Activated CD8-positive, alpha-beta T cell treated with anti-CD3 and anti-CD28 coated beads for 36 hours (primary cell): ENCODE results near the gene RASL12. TPM values are rescaled to one million over a fixed set of nuclear protein-coding genes. Genes with fewer than 3 reads are reported as not detected.
"Not testable (repeated sequence)": the region's sequence is repeated elsewhere in the genome, so short reads cannot be mapped to it uniquely, and the experiment has no call there.

Experiments
- ATAC-seq: fragments of 200-7000 bp; cut with Tn5 transposase; one replicate; pipeline ENCODE4 v1.10.0; 2021; ENCODE audit warnings: mild to moderate bottlenecking, moderate library complexity
- CTCF ChIA-PET: fragments of 350-600 bp; sonication (Branson Sonifier 250); formaldehyde crosslinking; loops from one replicate; lab custom pipeline; 2021; ENCODE audit warnings: antibody characterized with exemption; lab: Charles Lee
- POLR2A ChIA-PET: fragments of 350-600 bp; sonication (Branson Sonifier 250); formaldehyde crosslinking; loops from one replicate; lab custom pipeline; 2021; ENCODE audit warnings: antibody characterized with exemption; lab: Charles Lee
- DNase-seq: peaks from one replicate; pipeline ENCODE4 v3.0.0-alpha.2; 2020
- H3K27ac Mint-ChIP-seq: one replicate; pipeline ENCODE4 v1.8.0; 2021; ENCODE audit warnings: mild to moderate bottlenecking, mixed read lengths
- H3K27me3 Mint-ChIP-seq: one replicate; pipeline ENCODE4 v1.8.0; 2021; ENCODE audit warnings: mixed read lengths
- H3K36me3 Mint-ChIP-seq: one replicate; pipeline ENCODE4 v1.8.0; 2021; ENCODE audit warnings: low read depth, mixed read lengths
- H3K4me1 Mint-ChIP-seq: one replicate; pipeline ENCODE4 v1.8.0; 2021; ENCODE audit warnings: low read depth, mixed read lengths
- H3K4me3 Mint-ChIP-seq: one replicate; pipeline ENCODE4 v1.8.0; 2021; ENCODE audit warnings: mild to moderate bottlenecking, moderate library complexity, mixed read lengths
- H3K9me3 Mint-ChIP-seq: one replicate; pipeline ENCODE4 v1.8.0; 2021; ENCODE audit warnings: mixed read lengths
- CTCF ChIP-seq: fragments of 200-600 bp; IDR thresholded peaks from one replicate; pipeline ENCODE4 v1.8.0; 2022; ENCODE audit warnings: antibody characterized with exemption, mild to moderate bottlenecking
- intact Hi-C: fragments of 100-400 bp; cut with micrococcal nuclease; formaldehyde crosslinking; loops from one replicate; pipeline ENCODE4 v1.10.0; 2022
- total RNA-seq, 2 experiments: library from RNA; stranded (reverse); gene quantifications; one replicate each; pipeline ENCODE4 v1.2.3, GENCODE V29; 2021

The RASL12 gene
- total RNA-seq, 2 experiments from 2014 or later, result not detected

- no peak overlapping the region for H3K27ac Mint-ChIP-seq
- intact Hi-C loops, result no loop called here
- H3K36me3 Mint-ChIP-seq, result peaks cover 27% of the 10 kb centered on the region
- CTCF ChIA-PET, result interaction anchor here (0.6 to 3.6 kb wide), 27 partner anchors 9 to 290 kb away, joined by 3 to 31 read pairs (median 4); partner anchors contain the start of genes PARP16 and UBAP1L
- peak; percentile 81 for TF ChIP-seq CTCF
- POLR2A ChIA-PET, result interaction anchor here (0.6 kb wide), 1 partner anchor 397 kb away, joined by 3 read pairs; no protein-coding TSS in a partner anchor
- ATAC-seq (peak; percentile 53), DNase-seq (peak; percentile 75)
- H3K4me1 Mint-ChIP-seq, result peaks cover 5% of the 10 kb centered on the region
- no peaks in the 10 kb centered on the region for H3K9me3 Mint-ChIP-seq
- no peak overlapping the region for H3K4me3 Mint-ChIP-seq
- no peaks in the 10 kb centered on the region for H3K27me3 Mint-ChIP-seq
Measured at GRCh38 chr15:65101411-65101890, 33.7 kb upstream of the RASL12 start.

GRCh38 chr15:65100442-65100841 is 32.7 kb upstream of the RASL12 start:
- POLR2A ChIA-PET, result no interaction called here
- H3K4me3 Mint-ChIP-seq, result no peak overlapping the region
- H3K9me3 Mint-ChIP-seq, result no peaks in the 10 kb centered on the region
- H3K36me3 Mint-ChIP-seq, result peaks cover 23% of the 10 kb centered on the region
- no peak overlapping the region for H3K27ac Mint-ChIP-seq
- intact Hi-C loops, result no loop called here
- no peak for ATAC-seq
- DNase-seq, result no peak
- CTCF ChIA-PET, result interaction anchor here (1.3 to 3.6 kb wide), 9 partner anchors 8 to 186 kb away, joined by 3 to 31 read pairs (median 7); partner anchors contain the start of genes PARP16 and UBAP1L
- no peaks in the 10 kb centered on the region for H3K4me1 Mint-ChIP-seq
- no peak for TF ChIP-seq CTCF
- no peaks in the 10 kb centered on the region for H3K27me3 Mint-ChIP-seq

GRCh38 chr15:65099801-65100200 is 32.0 kb upstream of the RASL12 start:
- H3K4me3 Mint-ChIP-seq, intact Hi-C loops, H3K4me1 Mint-ChIP-seq, H3K9me3 Mint-ChIP-seq, H3K27ac Mint-ChIP-seq, POLR2A ChIA-PET, H3K27me3 Mint-ChIP-seq, DNase-seq, ATAC-seq: not testable (repeated sequence)
- CTCF ChIA-PET, result interaction anchor here (1.1 to 3.6 kb wide), 6 partner anchors 11 to 66 kb away, joined by 3 to 31 read pairs (median 16); no protein-coding TSS in a partner anchor
- H3K36me3 Mint-ChIP-seq, result peaks cover 17% of the 10 kb centered on the region

- Mint-ChIP-seq H3K36me3 (peaks cover 17% of the 10 kb centered on the region), H3K27ac (no peak overlapping the region), H3K9me3 (no peaks in the 10 kb centered on the region), H3K4me1 (no peaks in the 10 kb centered on the region), H3K27me3 (no peaks in the 10 kb centered on the region), H3K4me3 (no peak overlapping the region)
- intact Hi-C loops, result no loop called here
- no peak for TF ChIP-seq CTCF
- ChIA-PET POLR2A (no interaction called here), CTCF (interaction anchor here (1.1 to 3.1 kb wide), 3 partner anchors 13 to 65 kb away, joined by 3 to 17 read pairs (median 4); no protein-coding TSS in a partner anchor)
- ATAC-seq (no peak), DNase-seq (no peak)
Measured at GRCh38 chr15:65099336-65099735, 31.5 kb upstream of the RASL12 start.

GRCh38 chr15:65097651-65098263 is 30.0 kb upstream of the RASL12 start:
- ATAC-seq, result no peak
- Mint-ChIP-seq H3K27me3 (no peaks in the 10 kb centered on the region), H3K9me3 (no peaks in the 10 kb centered on the region), H3K4me3 (no peak overlapping the region), H3K27ac (no peak overlapping the region), H3K36me3 (peaks cover 17% of the 10 kb centered on the region), H3K4me1 (no peaks in the 10 kb centered on the region)
- intact Hi-C loops, result no loop called here
- TF ChIP-seq CTCF, result no peak
- POLR2A ChIA-PET, result no interaction called here
- DNase-seq, result no peak
- CTCF ChIA-PET, result no interaction called here
